ENCODE measurements around the gene DHX30.

GRCh38 chr3:47780741-47781684 lies 21.9 kb upstream of the DHX30 start:
- TF ChIP-seq EZH2 (IDR thresholded peaks at IDR 0.05) (no peak), CTCF (IDR thresholded peaks at IDR 0.05) (no peak), EZH2phosphoT487 (IDR thresholded peaks at IDR 0.05) (no peak)

Data from neural progenitor cell (in vitro differentiated cells).